ENCODE results near the gene FXYD1. TPM values are rescaled to one million over a fixed set of nuclear protein-coding genes. Genes with fewer than 3 reads are reported as not detected.

The FXYD1 gene
- total and polyA plus RNA-seq, 3 donors from 2014 or later = 2.3 to 48.5 (median 11.1) TPM

DNA sequence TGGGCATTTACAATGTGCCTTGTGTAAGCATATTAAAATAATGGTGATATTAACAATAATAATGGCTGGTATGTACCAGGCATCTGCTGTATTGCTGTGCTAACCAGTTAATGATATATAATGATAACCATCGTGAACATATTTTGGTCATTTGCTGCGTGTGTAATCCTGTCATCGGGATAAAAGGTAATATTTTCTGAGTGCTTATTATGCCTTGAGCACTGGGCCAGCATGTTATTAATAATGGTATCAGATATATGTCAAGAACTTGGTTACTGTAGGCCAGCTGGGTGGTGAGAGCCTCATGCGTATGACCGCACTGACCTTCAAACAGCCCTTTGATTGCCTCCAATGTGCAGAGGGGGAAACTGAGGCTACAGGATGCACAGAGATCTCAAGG is 45.2 kb upstream of the FXYD1 start:
- no peak for DNase-seq
- Histone ChIP-seq H3K4me1 (peaks cover 5% of the 10 kb centered on the region), H3K9me3 (no peaks in the 10 kb centered on the region), H3K27me3 (no peaks in the 10 kb centered on the region), H3K27ac (no peak overlapping the region), H3K36me3 (ENCODE audit: low read depth, missing control alignments) (no peaks in the 10 kb centered on the region), H3K4me3 (no peak overlapping the region)
- 87 to 96% methylated on average over 5 of the region's 5 CpGs for WGBS, 2 donors
- intact Hi-C loops (cut with DNase I; ENCODE audit: low total_unique reads) = no loop called here
- no peak for TF ChIP-seq POLR2A (IDR thresholded peaks at IDR 0.05)
- TF ChIP-seq, protein P1, sequence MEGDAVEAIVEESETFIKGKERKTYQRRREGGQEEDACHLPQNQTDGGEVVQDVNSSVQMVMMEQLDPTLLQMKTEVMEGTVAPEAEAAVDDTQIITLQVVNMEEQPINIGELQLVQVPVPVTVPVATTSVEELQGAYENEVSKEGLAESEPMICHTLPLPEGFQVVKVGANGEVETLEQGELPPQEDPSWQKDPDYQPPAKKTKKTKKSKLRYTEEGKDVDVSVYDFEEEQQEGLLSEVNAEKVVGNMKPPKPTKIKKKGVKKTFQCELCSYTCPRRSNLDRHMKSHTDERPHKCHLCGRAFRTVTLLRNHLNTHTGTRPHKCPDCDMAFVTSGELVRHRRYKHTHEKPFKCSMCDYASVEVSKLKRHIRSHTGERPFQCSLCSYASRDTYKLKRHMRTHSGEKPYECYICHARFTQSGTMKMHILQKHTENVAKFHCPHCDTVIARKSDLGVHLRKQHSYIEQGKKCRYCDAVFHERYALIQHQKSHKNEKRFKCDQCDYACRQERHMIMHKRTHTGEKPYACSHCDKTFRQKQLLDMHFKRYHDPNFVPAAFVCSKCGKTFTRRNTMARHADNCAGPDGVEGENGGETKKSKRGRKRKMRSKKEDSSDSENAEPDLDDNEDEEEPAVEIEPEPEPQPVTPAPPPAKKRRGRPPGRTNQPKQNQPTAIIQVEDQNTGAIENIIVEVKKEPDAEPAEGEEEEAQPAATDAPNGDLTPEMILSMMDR (IDR thresholded peaks at IDR 0.05) = no peak

DNA sequence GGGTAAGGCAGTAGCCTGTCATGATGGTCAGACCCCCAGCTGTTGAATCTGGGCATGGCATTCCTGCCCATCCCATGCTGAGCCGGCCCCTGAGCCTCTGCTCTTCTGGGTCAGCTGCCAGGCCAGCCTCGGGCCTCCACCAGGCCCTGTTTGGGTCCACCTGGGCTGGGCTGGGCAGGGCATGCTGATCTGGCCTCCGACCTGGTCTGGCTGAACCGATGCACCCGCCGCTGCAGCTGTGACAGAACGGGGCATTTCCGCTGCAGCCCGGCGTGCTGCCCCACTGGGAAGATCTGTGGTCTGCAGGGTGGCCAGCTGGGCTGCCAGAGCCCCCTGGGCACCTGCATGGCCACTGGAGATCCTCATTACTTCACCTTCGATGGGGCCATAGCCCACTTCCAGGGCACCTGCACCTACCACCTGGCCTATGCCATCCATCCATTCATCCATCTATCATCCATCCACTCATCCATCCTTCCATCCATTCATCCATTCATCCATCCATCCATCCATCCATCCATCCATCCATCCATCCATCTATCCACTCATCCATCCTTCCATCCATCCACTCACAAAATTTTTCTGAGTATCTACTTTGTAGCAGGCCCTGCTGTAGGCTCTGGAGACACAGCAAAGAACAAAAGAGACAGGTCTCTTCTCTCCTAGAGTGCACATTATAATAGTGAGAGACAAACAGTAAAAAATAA is 44.5 kb upstream of the FXYD1 start:
- TF ChIP-seq, protein P1 (IDR thresholded peaks at IDR 0.05) = no peak
- TF ChIP-seq POLR2A (IDR thresholded peaks at IDR 0.05) = no peak
- Histone ChIP-seq H3K27me3 (no peaks in the 10 kb centered on the region), H3K4me1 (peaks cover 5% of the 10 kb centered on the region), H3K4me3 (no peak overlapping the region), H3K27ac (no peak overlapping the region), H3K36me3 (ENCODE audit: low read depth, missing control alignments) (no peaks in the 10 kb centered on the region), H3K9me3 (no peaks in the 10 kb centered on the region)
- intact Hi-C loops (cut with DNase I; ENCODE audit: low total_unique reads) = no loop called here
- DNase-seq = no peak
- 76 to 92% methylated on average over 9 to 11 of the region's 11 CpGs for WGBS, 2 donors

DNA sequence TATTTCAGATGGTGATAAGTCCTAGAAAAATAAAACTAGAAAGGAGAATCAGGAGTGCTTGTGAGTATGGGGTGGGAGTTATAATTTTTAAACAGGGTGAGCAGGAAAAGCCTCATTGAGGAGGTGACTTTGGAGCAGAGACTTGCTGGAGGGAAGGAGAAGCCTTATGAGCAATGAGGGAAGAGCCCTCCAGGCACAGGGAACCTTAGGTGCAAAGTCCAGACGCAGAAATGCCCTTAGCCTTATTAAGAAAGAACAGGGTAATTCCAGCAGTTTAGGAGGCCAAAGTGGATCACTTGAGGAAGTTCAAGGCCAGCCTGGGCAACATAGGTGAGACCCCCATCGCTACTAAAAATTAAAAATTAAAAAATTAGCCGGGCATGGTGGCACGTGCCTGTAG is 44.0 kb upstream of the FXYD1 start:
- intact Hi-C loops (cut with DNase I; ENCODE audit: low total_unique reads) = no loop called here
- H3K9me3 ChIP-seq = no peaks in the 10 kb centered on the region
- no peaks in the 10 kb centered on the region for H3K27me3 ChIP-seq
- H3K36me3 ChIP-seq (ENCODE audit: low read depth, missing control alignments) = no peaks in the 10 kb centered on the region
- 90 to 97% methylated on average over 4 of the region's 4 CpGs for WGBS, 2 donors
- no peak overlapping the region for H3K27ac ChIP-seq
- H3K4me1 ChIP-seq = peaks cover 5% of the 10 kb centered on the region
- TF ChIP-seq POLR2A (IDR thresholded peaks at IDR 0.05) = no peak
- TF ChIP-seq, protein P1 (IDR thresholded peaks at IDR 0.05) = no peak
- H3K4me3 ChIP-seq = no peak overlapping the region
- DNase-seq = no peak

DNA sequence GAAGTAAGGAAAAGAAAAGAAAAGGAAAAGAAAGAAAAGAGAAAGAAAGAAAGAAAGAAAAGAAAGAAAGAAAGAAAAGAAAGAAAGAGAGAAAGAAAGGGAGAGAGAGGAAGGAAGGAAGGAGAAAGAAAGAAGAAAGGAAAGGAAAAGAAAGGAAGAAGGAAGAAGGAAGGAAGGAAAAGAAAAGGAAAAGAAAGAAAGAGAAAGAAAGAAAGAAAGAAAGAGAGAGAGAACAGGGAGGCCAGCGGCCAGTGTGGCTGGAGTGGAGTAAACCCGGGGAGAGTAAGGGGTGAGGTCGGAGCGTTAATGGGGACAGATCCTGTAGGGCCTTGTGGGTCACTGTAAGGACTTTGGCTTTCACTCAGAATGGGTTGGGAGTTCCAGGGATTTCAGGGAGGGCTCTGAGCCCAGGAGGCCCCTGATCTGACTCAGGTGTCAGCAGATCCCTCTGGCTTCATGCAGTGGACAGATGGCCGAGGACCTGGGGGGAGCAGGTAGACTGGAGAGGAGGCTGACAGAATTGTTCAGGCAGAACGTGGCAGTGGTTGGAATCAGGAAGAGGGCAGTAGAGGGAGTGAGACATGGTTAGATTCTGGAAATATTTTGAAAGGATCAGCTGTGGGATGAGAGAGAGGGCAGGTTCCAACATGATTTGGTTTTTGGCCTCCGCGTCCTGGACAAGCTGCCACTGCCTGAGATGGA is 42.8 kb upstream of the FXYD1 start:
- WGBS, 2 donors = 76 to 77% methylated on average over 8 of the region's 8 CpGs
- Histone ChIP-seq H3K27ac (no peak overlapping the region), H3K27me3 (no peaks in the 10 kb centered on the region), H3K36me3 (ENCODE audit: low read depth, missing control alignments) (no peaks in the 10 kb centered on the region), H3K4me3 (no peak overlapping the region), H3K4me1 (peaks cover 1% of the 10 kb centered on the region), H3K9me3 (no peaks in the 10 kb centered on the region)
- no peak for TF ChIP-seq POLR2A (IDR thresholded peaks at IDR 0.05)
- TF ChIP-seq, protein P1 (IDR thresholded peaks at IDR 0.05) = no peak
- intact Hi-C loops (cut with DNase I; ENCODE audit: low total_unique reads) = no loop called here
- DNase-seq = no peak

Measured in testis (tissue), 3 donors.